ENCODE results near the gene SF3A1.

Gene SF3A1

DNA sequence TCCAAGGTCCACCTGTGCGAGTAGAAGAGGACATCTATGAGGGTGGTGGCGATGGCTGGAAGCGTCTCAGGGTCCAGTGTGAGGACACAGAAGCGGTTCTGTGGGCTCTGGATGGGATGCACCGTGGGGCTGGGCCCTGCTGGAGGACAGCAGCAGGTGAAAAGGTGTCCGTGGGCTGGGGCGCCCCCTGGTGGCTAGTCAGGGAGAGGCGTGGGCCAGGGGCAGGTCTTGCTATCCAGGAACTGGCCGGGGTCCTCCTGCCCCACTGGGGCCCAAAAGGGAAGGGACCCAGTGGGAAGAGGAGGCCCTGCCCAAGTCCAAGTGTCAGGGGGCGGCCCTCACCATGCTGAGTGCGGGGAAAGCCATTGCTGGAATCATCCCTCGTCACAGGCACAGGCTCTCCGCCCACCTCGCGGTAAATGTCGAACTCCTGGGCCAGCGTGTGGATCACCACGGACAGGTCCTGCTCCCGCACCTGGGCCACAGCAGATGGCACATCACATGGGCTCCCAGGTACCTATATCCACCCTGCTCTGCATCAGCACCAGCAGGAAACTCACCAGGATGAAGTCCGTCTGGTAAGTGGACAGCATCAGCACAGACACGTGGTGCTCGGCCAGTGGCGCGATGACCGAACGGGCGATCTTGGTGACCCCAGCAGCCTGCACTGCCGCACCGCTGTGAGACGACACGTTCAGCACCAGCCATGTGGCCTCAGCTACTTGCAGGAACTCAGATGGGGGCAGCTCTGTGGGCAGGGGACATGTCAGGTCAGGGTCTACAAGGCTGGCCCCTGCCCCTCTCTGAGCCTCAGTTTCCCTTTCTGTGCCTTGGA, 69.7 kb downstream of the SF3A1 start:
- DNase-seq (ENCODE audit: low spot score): peak; percentile 80

DNA sequence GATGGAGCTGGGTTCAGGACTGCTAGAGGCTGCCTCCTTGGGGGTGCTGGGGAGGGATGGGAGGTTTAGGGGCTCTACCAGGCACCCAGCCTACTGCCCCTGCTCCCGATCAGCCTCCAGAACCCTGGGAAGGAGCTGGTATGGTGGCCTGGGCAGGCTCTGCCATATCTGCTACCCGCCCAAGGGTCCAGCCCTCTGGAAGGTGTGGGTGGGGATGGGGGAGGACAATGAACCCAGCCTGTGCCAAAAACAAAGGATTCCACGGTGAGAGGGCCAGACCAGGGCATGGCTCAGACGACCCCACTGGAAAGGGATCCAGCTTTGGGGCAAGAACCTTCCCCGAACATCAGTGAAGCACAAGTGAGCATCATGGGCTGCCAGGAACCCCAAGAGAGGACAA, 70.4 kb downstream of the SF3A1 start:
- no peak for DNase-seq (ENCODE audit: low spot score)

DNA sequence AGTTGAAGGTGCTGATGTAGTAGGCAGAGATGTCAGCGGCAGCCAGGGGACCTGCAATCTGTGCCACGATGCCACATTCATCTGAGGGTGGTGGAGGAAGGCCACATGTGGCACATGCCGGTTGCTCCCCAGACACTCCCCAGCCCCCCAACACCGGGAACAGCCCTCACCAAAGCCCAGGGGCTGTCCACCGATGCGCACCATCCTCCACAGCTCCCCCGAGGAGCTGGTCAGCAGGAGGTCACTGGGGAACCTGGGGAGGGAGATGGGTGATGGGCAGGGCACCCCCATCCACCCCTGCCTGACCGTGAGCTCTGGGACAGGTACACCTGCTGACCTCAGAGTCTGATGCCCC, 70.9 kb downstream of the SF3A1 start:
- no peak for DNase-seq (ENCODE audit: low spot score)

DNA sequence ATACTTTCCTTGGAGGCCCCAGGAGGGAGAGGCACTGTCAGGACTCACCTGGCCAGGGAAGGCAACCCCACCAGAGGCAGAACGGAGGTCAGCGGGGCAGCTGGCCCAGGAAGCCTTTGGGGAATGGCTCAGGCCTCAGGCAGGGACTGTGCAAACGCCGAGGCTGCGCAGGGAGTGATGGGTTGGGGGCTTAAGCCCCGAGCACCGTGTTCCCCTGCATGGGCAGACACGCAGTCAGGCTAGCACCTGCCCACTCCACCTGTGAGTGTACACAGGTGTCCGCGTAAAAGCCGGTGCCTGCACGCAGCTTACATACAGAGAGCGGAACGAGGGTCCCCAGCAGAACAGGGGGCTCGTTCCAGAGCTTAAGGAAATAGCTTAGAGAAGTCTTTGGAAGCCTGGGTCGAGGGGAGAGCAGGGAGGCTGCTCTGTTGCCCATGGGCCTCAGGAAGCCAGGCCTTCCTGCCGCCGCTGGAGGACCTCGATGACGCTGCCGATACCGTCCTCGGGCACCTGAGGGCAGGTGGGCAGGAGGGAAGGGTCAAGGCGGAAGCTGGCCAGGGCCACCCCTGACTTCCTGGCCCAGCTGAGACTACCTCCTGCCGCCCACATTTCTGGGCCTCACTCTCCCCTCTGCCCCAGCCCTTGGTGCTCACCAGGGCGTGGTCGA, 71.4 kb downstream of the SF3A1 start:
- no peak for DNase-seq (ENCODE audit: low spot score)

DNA sequence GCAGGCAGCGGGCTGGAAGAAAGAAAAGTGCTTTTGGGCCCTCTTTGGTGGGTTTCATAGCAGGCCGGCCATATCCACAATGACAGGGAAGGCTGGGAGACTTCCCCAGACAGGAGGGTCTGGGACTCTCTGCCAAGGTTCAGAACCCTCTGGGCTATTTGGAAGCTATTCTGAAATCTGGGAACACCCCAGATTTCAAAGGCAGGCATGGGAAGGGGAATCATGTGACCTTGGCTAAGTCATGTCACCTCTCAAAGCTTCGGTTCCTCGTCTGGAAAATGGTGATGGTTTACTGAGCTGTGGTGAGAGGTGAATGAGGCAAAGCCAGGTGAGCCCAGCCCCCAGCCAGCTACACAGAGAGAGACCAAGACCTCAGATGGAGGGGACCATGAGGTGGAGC, 72.0 kb downstream of the SF3A1 start:
- no peak for DNase-seq (ENCODE audit: low spot score)

DNA sequence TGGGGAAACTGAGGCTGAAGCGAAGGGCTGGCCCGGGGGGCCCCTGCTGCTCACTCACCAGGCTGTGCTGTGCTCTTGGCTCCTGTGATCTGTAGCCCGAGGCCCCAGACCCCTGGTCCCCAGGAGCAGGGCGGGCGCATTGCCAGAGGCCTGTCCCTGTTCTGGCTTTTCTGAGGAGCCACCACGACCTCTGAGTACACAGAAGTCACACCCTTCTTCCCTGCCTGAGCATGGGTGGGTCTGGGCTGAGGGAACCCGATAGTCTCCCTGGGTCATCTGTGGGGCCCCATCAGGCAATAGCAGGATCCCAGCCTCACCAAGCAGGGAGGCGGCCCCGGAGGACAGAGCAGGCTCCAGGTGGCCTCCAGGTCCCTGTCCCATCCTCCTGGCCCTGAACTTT, 72.5 kb downstream of the SF3A1 start:
- DNase-seq (ENCODE audit: low spot score): no peak

DNA sequence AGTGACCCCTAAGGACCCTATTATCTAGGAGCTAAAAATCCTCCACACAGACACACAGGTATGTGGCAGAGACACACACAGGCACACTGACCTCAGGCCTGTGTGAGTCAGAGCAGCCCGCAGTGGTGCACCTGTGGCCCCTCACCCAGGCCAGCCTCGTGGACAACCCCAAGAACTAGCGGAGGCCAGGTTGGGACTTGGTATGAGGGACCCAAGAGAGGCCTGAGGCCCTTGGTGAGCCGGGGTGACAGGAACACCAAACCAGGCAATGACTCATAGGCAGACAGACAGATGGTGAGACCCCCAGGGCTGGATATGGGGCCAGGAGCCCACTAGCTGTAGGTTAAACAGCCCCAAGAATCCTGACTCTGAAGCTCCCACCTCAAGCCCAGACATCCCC, 73.4 kb downstream of the SF3A1 start:
- DNase-seq (ENCODE audit: low spot score): no peak

DNA sequence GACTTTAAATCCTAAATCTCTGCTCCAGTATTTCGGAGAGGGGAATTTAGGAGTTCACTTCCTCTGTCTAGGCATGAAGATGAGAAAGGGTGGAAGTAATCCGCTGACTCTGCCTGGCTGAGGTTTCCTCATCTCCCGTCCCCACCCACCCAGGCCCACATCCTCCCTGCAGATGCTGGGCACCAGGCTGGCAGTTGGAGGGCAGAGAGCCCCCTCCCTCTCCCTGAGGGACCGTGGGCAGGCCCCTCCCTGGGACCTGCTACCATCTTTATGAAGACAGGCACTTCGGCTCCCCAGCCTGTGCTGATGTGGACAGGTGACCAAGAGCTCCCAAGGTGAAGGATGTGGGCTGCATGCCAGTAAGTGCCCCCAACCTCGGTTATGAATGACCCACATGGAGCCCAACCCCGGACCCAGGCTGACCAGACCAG, 74.1 kb downstream of the SF3A1 start:
- no peak for DNase-seq (ENCODE audit: low spot score)

Data from germinal center (tissue), 1 donor.